Endothelial cell (in vitro differentiated cells): ENCODE measurements around the gene TMED1. TPM values are rescaled to one million over a fixed set of nuclear protein-coding genes. Genes with fewer than 3 reads are reported as not detected.

Experiments used
- DNase-seq: peaks from one replicate; pipeline ENCODE4 v3.0.0; 2021; ENCODE audit warnings: low spot score
- H3K27ac Mint-ChIP-seq: one replicate; pipeline ENCODE4 v1.8.0; 2021; ENCODE audit warnings: mixed read lengths, inconsistent platforms; ENCODE audit not compliant: unreplicated experiment
- H3K27me3 Mint-ChIP-seq: one replicate; pipeline ENCODE4 v1.8.0; 2021; ENCODE audit warnings: mild to moderate bottlenecking, moderate library complexity, mixed read lengths, inconsistent platforms; ENCODE audit not compliant: unreplicated experiment
- H3K36me3 Mint-ChIP-seq: one replicate; pipeline ENCODE4 v1.8.0; 2021; ENCODE audit warnings: mild to moderate bottlenecking, low read depth, mixed read lengths, inconsistent platforms; ENCODE audit not compliant: unreplicated experiment
- H3K4me1 Mint-ChIP-seq: one replicate; pipeline ENCODE4 v1.8.0; 2021; ENCODE audit warnings: mild to moderate bottlenecking, mixed read lengths, inconsistent platforms; ENCODE audit not compliant: unreplicated experiment
- H3K4me3 Mint-ChIP-seq: one replicate; pipeline ENCODE4 v1.8.0; 2021; ENCODE audit warnings: mild to moderate bottlenecking, mixed read lengths, inconsistent platforms; ENCODE audit not compliant: unreplicated experiment
- H3K9me3 Mint-ChIP-seq: one replicate; pipeline ENCODE4 v1.8.0; 2021; ENCODE audit warnings: mixed read lengths, inconsistent platforms; ENCODE audit not compliant: unreplicated experiment
- total RNA-seq: library from RNA; stranded (reverse); fragmentation: NEBNext Ultra II Directional; extraction: Animal tissue kit (Norgen Biotek cat#: 25700); gene quantifications from one replicate; pipeline ENCODE4 v1.2.1, GENCODE V29; 2021; ENCODE audit not compliant: unreplicated experiment
- TF ChIP-seq, protein P1 (sequence below): fragments of 200-600 bp; sonication (generic); IDR thresholded peaks from one replicate; pipeline ENCODE4 v1.5.0; 2021; ENCODE audit warnings: antibody characterized with exemption; ENCODE audit not compliant: unreplicated experiment

TMED1 gene
- total RNA-seq, 1 donor from 2014 or later = 22.1 TPM

DNA sequence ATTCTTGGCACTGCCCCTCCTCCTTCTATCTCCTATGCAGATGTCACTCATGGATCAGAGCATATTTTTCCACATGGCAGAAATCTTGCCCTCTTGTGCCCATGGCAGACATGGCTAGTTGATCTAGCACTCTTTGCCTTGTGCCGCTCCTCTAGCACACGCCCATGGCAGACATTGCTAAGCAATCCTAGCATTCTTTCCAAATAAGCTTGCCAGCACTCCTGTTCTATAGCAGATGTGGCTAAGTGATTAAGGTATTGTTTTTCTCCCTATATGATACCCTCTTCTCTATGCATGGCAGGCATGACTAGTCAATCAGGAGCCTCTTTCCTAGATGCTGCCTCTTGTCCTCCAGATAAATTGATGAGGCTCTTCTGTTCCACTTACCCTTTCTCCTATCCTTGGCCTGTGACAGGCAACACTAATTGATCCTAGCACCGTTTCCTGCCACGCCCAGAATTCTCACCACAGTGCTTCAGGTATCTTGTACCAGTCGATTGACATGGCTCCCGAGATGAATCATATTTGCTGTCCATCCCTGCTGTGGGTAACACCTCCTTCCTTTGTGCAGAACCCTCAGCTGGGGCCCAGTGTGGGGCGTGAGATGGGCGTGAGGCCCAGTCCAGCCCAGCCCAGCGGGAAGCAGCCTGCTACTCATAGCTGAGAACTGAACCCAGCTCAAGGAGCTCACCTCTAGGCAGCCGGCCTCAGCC lies 26.9 kb downstream of the TMED1 start:
- Mint-ChIP-seq H3K4me1 (peaks cover 7% of the 10 kb centered on the region), H3K4me3 (peak overlapping the region; percentile 22), H3K27ac (peak overlapping the region; percentile 9), H3K27me3 (peaks cover 12% of the 10 kb centered on the region), H3K9me3 (no peaks in the 10 kb centered on the region), H3K36me3 (peaks cover 38% of the 10 kb centered on the region)
- TF ChIP-seq, protein P1, sequence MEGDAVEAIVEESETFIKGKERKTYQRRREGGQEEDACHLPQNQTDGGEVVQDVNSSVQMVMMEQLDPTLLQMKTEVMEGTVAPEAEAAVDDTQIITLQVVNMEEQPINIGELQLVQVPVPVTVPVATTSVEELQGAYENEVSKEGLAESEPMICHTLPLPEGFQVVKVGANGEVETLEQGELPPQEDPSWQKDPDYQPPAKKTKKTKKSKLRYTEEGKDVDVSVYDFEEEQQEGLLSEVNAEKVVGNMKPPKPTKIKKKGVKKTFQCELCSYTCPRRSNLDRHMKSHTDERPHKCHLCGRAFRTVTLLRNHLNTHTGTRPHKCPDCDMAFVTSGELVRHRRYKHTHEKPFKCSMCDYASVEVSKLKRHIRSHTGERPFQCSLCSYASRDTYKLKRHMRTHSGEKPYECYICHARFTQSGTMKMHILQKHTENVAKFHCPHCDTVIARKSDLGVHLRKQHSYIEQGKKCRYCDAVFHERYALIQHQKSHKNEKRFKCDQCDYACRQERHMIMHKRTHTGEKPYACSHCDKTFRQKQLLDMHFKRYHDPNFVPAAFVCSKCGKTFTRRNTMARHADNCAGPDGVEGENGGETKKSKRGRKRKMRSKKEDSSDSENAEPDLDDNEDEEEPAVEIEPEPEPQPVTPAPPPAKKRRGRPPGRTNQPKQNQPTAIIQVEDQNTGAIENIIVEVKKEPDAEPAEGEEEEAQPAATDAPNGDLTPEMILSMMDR = no peak
- no peak for DNase-seq

DNA sequence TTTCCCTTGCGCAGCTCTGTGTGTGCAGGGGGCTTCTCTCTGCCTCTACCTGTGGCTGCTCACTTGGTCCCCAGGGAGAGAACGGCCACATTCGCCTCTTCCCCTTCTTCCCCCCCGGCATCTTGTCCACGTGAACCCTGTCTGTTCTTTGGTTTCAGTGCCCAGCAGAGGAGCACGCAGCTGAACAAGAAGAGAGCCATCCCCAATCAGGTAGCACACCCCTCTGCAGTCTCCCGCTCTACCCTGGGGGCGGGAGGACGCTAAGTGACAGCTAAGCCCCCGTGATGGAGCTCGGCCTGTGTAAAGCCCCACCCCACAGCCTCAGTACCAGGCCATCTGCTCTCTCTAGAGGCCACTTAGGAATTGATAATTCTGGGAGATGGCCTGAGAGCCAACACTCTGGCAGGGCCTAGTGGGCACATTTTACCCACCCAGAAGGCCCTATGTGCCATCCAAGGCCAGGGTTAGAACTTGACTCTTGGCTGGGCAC lies 30.2 kb downstream of the TMED1 start:
- no peak for DNase-seq
- Mint-ChIP-seq H3K9me3 (no peaks in the 10 kb centered on the region), H3K36me3 (peaks cover 41% of the 10 kb centered on the region), H3K27me3 (peaks cover 14% of the 10 kb centered on the region), H3K4me3 (no peak overlapping the region), H3K27ac (no peak overlapping the region), H3K4me1 (peaks cover 7% of the 10 kb centered on the region)
- TF ChIP-seq, protein P1 = no peak

DNA sequence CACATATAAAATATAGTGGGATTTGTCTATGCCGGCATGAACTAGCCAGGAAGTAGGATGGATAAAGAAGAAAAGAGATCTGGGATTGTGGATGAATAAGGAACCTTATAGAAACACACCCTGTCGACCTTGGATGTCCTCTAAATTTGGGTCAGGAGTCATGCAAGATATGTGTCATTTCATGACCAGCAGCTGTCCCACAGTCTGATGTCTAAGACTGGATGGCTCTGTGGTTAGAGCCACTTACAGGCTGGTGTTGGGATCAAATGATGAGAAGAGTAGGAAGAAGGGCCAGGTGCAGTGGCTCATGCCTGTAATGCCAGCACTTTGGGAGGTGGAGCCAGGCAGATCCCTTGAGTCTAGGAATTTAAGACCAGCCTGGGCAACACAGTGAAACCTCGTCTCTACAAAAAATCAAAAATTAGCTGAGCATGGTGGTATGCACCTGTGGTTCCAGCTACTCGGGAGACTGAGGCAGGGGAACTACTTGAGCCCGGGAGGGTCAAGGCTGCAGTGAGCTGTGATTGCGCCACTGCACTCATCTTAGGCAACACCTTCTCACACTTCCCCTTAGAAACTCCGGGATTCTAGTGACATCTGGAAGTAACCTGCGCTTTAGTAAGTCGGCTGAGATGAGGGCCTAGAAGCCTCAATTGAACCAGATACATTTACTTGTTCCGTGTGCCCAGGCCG lies 30.8 kb downstream of the TMED1 start:
- Mint-ChIP-seq H3K36me3 (peaks cover 41% of the 10 kb centered on the region), H3K9me3 (no peaks in the 10 kb centered on the region), H3K27ac (no peak overlapping the region), H3K4me1 (peaks cover 7% of the 10 kb centered on the region), H3K4me3 (peak overlapping the region; percentile 9), H3K27me3 (peaks cover 14% of the 10 kb centered on the region)
- TF ChIP-seq, protein P1 = no peak
- no peak for DNase-seq

DNA sequence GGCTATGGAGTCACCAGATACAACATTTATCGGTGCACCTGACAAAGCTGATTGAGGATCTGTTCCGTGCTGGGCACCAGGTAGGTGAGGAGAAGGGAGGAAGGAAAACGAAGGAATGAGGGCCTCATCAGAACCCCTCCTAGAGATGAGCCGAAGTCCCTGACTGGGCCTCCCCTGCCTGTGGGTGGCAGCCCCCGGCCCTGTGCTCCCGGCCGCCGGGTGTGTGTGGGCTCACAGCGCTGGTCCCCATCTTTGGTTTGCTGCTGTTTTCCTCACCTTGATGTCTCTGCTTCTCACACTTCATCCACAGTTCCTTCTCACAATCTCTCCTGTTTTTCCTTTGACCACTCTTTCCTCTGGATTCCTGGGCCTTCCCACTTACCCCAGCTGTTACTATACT lies 32.8 kb downstream of the TMED1 start:
- TF ChIP-seq, protein P1 = no peak
- Mint-ChIP-seq H3K4me1 (peaks cover under 1% of the 10 kb centered on the region), H3K9me3 (no peaks in the 10 kb centered on the region), H3K4me3 (peak overlapping the region; percentile 73), H3K27ac (no peak overlapping the region), H3K27me3 (peaks cover 12% of the 10 kb centered on the region), H3K36me3 (peaks cover 36% of the 10 kb centered on the region)
- no peak for DNase-seq

DNA sequence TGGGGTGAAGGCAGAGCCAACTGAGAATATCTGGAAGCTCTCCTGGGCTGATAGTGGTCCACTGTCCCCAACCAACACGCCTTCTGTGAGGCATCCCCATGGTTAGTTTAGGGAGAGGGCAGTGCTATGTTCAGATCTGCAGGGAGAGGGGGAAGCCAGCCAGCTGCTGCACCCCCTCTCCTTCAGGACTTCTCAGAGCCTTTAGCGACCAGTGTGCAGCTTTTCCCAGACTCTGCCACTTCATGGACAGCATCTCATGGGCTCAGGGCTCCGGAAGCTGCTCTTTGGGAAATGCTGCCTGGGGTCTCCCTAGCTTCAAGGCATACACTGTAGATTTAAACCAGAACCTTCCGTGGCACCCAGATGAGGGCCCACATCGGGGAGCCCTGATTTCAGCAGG lies 33.5 kb downstream of the TMED1 start:
- peaks cover 10% of the 10 kb centered on the region for H3K27me3 Mint-ChIP-seq
- no peak overlapping the region for H3K4me3 Mint-ChIP-seq
- H3K9me3 Mint-ChIP-seq = no peaks in the 10 kb centered on the region
- DNase-seq = no peak
- H3K27ac Mint-ChIP-seq = no peak overlapping the region
- H3K36me3 Mint-ChIP-seq = peaks cover 36% of the 10 kb centered on the region
- TF ChIP-seq, protein P1 = no peak
- no peaks in the 10 kb centered on the region for H3K4me1 Mint-ChIP-seq
